NCI-H524 treated with DMSO at 0.1 percent for 48 hours (cell line): ENCODE results near the gene CYP2D6.

Experiments used
- DNase-seq: peaks from one replicate; lab custom pipeline; 2025; lab: John Stamatoyannopoulos, UW

Gene CYP2D6

DNA sequence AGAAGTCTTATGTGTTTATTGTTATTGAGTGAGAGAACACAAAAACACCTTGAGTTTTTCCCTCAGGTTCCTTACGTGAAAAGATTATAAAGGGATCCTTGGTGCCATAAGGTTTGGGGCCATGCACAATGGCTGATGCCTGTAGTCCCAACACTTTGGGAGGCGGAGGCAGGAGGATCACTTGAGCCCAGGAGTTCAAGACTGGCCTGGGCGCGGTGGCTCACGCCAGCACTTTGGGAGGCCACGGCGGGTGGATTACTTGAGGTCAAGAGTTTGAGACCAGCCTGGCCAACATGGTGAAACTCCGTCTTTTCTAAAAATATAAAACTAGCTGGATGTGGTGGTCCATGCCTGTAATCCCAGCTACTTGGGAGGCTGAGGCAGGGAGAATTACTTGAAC is 45.7 kb downstream of the CYP2D6 start:
- DNase-seq = no peak

DNA sequence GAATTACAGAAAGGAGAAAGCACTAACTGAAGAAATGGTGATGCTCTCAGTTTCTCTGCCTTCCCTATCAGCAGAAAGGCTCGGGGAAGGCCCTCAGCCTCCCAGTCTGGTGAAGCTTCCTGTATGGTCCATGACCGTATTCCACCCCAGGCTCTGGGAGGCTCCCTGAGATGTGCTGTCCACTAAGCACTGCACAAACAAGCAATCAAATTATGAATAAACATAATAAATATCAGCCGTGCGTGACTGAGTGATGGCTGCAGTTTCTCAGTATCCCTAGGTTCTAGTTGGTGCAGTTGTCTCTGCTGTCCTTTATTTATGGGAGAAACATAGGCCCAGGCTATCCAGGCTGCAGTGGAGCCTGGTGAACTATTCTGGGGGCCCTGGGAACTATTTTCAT is 47.5 kb downstream of the CYP2D6 start:
- no peak for DNase-seq

DNA sequence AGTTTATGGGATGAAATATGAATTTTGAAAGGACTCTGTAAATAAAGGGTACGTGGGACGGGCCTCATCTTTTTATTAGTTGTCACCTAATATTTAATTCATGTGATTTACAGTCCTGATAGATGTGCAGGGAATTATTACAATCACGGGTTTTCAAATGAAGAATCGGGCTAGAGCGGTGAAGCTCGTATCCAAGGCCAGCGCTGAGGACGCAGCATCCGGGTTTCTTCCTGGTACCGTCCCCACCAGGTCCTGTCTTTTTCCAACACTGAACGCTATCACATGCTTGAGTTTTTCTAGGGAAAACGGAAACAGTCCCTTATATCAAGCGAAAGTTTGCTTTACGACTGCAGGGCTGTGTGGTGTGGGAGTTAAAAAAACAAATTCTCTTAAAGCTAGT is 50.3 kb downstream of the CYP2D6 start:
- DNase-seq = no peak

DNA sequence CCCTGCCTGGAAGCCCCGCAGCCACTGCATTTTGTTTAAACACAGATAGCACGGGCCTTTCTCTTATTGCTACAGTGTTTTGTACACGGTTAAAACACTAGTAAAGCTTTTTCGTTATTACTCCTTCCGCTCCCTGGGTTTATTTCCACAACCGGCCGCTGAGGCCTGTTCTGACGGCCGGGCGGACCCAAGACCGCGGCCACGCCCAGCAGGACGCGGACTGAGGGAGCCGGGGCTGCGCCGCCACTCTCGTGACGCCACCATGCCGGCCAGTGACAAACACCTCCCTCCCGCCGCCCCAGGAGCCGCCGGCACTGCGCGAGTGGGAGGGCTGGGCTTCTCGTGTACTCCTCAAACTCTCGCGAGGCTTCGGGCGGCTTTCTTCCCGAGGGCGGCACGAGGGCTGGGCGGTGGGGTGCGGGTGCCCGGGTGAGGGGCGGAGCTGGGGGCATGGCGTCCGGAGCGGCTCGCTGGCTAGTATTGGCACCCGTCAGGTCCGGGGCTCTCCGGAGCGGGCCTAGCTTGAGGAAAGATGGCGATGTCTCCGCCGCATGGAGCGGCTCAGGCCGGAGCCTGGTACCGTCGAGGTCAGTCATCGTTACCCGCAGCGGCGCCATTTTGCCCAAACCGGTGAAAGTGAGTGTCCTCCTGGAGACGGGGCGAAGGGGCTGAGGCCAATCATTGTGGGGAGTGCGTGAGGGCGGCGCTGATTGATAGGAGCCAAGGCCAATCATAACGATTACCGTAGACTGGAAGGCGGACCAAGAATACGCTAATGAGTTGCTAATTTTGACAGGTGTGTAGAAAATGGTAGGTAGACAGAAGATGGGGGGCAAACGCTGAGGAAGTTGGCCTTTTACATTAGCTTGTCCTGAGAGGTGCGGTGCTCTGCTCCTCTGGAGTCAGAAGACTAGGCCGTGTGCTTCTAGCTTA is 51.0 kb downstream of the CYP2D6 start, which contains the start of gene SMDT1:
Gene SMDT1, plus strand, starts transcription at position 382 of the 933 bp plus-strand sequence. Its CDS starts 69 bp downstream, at position 451.
- peak; percentile 90 for DNase-seq

DNA sequence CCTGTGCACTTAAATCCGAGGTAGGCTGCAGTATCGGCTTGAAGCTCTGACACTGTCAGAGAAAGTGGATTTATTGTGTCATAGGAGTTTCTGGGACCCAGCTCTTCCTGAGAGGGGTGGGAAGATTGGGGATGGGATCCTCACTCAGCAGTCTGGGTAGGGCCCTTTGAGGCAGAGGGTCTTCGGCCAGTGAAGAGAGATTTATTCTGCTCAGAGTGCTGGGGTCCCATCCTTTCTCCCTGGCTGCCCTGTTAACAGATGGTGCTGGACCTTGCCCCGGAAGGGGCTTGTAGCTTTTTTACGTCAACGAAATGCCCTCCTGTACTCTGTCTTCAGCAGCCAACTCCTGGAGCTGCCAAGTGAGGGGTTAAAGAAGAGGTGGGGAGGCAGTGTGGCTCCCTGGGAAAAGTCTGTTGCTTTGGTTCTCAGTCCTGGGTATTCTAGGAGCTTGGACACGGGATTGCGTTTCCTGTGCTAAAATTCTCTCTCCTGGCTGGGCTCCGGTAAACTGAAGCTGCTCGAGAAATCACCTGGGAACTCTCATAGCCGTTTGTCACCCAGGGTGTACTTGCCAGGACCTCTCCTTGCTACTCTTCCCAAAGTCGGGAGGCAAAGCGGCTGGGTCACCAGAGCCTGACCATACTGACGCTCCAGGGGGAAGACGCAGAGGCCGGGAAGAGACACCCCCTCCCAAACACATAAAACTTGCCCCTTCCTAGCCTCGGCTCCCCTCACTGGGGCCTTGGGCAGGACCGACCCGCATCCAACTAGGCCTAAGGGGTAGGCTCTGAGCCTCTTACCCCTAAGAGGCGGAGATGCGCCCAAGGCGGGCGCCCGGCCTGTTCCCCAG is 51.9 kb downstream of the CYP2D6 start:
- DNase-seq = no peak

DNA sequence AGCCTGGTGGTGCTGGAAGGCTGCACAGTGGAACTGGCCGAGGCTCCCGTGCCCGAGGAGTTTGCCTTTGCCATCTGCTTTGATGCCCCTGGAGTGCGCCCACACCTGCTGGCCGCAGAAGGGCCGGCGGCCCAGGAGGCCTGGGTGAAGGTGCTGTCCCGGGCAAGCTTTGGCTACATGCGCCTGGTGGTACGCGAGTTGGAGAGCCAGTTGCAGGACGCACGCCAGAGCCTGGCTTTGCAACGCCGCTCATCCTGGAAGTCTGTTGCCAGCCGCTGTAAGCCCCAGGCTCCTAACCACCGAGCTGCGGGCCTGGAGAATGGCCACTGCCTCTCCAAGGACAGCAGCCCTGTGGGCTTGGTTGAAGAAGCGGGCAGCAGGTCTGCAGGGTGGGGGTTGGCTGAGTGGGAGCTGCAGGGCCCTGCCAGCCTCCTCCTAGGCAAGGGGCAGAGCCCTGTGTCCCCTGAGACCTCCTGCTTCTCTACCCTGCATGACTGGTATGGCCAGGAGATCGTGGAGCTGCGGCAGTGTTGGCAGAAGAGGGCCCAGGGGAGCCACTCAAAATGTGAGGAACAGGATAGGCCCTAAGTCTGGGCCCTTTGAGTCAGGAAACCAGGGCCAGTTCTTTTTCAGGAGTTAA is 53.0 kb downstream of the CYP2D6 start:
- no peak for DNase-seq

DNA sequence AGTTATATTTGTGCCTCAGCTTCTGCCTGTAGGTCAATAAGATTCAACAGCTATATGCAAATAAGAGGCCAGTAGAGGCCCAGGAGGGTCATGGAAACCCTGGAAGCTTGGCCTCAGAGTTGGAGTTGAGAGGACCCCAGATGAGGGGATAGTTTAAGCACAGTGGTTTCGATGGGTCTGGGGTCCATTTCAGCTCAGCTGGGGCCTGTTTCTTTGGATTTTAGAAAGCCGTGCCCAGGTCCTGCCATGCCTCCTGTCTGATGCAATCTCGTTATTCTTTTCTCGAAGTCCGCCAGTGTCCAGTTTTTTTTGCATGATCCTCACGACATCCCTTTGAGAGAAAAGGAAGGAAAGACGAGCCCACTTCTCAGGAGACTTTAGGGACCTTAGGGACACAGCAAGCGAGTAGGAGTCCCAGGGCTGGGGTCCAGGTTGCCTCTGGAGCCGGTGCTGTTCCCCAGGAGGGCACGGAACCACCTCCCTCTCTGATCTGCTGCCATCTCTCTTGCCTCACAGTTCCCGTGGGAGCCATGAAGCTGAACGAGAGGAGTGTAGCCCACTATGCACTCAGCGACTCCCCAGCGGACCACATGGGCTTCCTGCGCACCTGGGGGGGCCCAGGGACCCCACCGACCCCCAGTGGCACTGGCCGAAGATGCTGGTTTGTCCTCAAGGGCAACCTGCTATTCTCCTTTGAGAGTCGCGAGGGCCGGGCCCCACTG is 53.7 kb downstream of the CYP2D6 start:
- DNase-seq = no peak
